Fibroblast of skin of back (primary cell): Measurements from ENCODE around the gene BMP5. TPM values are rescaled to one million over a fixed set of nuclear protein-coding genes. Genes with fewer than 3 reads are reported as not detected.
"Not testable (repeated sequence)": the region's sequence is repeated elsewhere in the genome, so short reads cannot be mapped to it uniquely, and the experiment has no call there.

ENCODE experiments used
- DNase-seq: peaks from one replicate; pipeline ENCODE4 v3.0.0-alpha.2; 2013
- polyA plus RNA-seq, 2 experiments: library from polyadenylated mRNA; unstranded; fragments of 120-200 nt; gene quantifications; one replicate each; pipeline ENCODE4 v1.2.1, GENCODE V29; 2013; ENCODE audit not compliant: insufficient read length in 2 of 2

The BMP5 gene
- polyA plus RNA-seq (2013, experiment 1 of 2; ENCODE audit: insufficient read length): 0.02 TPM
- polyA plus RNA-seq (2013, experiment 2 of 2; ENCODE audit: insufficient read length): 0.10 TPM

DNA sequence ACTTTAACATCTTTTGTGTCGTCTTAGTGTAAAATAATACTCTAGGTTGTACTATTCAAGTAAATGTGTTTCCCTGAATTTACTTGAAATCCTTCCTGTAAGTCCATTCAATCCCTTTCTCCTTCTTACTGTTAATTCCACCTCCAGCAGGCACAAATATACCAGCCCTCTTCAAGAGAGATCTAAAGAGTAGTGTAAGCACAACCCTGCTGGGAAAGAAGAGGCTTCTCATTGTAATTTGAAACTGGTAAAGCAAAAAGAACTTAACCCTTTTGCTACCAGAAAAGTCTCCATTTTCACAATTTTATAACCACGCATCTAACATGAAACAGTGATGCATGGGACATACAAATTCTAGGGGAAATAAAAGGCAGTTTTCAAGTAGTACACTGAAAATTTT lies at the start of gene BMP5:
BMP5 (minus strand) TSS at position 191 of the 400 bp plus-strand sequence. CDS start 725 bp downstream, outside the sequence.
- DNase-seq: no peak

DNA sequence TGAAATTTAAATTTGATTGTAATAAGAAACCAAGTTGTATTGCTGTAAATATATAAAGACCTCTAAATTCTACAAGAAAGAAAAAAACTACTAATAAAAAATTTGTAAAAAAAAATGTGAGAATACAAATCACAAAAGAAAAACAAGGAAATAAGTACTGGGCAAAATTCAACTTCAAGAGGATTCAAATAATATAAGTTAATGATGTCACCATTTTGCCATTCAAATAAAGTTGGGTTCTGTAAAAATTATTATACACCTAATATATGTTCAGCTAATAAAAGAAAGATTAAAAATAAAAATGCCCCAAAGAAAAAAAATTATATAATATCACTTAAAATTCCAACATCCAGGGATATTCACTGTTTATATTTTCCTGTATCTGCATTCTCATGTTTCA lies 47.0 kb upstream of the BMP5 start:
- no peak for DNase-seq

DNA sequence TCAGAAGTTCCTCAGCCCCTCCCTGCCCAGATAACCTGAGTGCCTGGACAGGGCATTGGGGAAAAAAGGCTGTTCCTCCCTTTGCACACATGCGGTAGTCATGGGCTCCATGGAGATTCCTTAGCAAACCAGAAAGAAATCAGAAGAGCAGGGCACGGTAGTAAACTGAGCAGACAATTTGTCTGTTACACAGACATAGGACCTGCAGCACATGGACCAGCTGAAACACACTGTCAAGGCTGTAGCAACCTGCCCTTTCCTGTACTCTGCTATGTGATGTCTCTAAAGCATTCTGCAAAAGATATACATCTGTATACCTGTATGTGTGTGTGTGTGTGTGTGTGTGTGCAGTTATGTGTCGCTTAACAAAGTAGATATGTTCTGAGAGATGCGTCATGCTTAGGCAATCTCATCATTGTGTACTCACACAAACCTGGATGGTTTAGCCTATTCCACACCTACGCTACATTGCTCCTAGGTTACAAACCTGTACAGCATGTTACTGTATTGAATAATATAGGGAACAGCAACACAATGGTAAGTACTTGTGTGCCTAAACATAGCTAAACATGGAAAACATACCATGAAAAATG lies 44.4 kb upstream of the BMP5 start:
- no peak for DNase-seq

DNA sequence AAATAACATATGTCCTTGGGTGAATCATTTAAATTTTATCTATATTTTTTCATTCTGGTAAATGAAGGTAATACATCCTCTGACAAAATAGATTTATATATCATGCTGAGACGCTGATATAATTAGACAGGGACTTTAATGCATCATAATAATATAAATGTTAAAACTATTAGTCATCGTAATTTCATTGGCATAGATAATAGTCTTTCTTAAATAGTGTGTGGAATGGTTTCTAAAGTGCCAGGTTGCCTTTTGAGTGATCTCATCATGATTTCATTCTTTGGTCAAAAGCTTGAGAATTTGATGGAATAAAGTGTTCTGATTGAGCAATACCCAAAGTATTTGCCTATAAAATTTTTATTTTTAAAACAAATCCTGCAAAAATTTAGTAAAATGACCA lies 43.2 kb upstream of the BMP5 start:
- peak; percentile 51 for DNase-seq

DNA sequence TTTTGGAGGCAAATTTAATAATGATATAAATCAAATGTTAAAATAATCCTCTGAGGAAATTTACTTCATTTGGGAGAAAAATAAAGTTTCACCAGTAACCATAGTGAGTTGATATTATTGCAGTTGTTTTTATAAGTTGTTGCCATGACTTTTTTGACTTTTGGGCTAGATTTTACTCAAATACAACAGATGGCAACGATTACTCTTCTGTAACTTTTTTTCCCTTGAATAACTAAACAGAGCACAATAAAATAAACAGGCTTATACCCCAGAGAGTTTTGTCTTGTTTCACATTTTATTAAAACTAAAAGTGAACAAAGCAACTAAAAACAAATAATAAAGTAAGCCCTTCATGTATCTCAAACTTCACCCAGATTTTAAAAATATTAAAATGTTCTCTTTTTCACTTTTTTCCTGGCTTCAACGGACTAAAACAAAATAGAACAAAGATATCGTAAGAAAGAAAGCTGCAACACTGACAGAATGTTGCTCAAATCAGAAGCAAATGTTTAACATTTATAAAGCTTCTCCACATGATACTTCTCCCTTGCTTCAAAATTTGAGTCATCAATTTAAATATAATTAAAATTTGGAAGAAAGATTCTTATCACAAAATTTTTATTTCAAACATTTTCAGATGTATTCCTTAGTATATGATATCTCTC lies 42.5 kb upstream of the BMP5 start:
- no peak for DNase-seq

DNA sequence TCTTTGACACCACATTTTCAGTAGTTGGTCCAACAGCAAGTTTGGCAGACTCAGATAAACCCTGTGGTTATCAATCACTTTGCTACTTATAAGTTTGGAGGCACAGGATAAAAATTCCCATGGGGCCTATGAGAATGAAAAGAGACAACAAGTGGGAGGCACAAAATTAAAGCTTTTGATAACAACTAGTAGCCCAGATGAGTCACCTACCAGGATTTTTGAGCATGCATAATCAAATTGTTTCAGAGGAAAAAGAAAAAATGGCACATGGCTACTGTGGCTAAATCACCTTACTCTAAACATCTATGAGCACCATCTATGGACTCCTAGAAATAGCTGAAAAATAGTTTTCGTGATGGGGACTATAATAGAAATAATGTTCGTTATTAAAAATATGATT lies 40.8 kb upstream of the BMP5 start:
- peak; percentile 56 for DNase-seq

DNA sequence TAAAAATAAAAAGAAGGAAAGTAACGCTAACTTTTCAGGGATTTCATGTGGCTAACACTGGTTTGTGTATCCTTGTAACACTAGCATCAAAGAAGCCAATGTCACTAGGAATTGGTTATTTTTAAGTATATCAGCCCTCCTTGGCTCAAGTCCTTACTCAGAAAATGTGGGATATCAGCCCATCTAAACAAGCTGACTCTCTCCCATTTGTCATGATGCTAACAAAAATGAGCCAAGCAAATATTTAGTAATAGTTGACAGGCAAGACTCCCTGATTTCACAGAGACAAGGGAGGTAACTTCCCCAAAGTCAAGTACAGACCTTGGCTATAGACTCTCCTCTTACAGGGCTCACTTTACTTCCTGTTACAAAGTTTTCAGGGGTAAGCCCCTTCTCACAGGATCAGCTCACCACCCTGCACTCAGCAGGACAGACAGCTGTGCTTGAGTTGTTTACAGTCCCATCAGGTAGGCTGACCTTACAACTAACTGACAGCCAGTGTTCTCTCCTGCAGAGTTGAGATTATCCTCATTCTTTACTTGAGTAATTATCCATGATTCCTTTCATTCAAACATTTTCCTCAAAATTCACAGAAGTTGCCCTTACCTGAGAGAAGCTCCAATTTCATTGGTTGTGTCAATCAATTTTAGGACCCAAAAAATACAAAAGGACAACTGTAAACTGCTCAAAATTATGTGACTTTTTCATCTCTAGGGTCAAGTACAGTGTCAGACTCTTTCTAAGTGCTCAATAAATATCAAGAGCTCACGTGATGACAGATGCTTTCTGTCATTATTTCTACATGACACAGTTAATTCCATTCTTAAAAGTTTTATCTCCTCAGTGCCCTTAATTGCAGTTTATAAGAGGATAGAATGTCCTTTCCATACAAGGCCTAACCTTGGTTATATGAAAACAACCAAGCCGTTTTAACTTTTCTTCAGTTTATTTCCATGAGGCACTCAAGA lies 38.1 kb upstream of the BMP5 start:
- peak; percentile 6 for DNase-seq

DNA sequence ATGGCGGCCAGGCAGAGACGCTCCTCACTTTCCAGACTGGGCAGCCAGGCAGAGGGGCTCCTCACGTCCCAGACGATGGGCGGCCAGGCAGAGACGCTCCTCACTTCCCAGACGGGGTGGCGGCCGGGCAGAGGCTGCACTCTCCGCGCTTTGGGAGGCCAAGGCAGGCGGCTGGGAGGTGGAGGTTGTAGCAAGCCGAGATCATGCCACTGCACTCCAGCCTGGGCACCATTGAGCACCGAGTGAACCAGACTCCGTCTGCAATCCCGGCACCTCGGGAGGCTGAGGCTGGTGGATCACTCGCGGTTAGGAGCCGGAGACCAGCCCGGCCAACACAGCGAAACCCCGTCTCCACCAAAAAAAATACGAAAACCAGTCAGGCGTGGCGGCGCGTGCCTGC lies 35.1 kb upstream of the BMP5 start:
- DNase-seq: not testable (repeated sequence)

DNA sequence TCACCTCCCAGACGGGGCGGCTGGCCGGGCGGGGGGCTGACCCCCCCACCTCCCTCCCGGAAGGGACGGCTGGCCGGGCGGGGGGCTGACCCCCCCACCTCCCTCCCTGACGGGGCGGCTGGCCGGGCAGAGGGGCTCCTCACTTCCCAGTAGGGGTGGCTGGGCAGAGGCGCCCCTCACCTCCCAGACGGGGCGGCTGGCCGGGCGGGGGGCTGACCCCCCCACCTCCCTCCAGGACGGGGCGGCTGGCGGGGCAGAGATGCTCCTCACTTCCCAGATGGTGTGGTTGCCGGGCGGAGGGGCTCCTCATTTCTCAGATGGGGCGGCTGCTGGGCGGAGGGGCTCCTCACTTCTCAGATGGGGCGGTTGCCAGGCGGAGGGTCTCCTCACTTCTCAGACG lies 34.5 kb upstream of the BMP5 start:
- DNase-seq: not testable (repeated sequence)

DNA sequence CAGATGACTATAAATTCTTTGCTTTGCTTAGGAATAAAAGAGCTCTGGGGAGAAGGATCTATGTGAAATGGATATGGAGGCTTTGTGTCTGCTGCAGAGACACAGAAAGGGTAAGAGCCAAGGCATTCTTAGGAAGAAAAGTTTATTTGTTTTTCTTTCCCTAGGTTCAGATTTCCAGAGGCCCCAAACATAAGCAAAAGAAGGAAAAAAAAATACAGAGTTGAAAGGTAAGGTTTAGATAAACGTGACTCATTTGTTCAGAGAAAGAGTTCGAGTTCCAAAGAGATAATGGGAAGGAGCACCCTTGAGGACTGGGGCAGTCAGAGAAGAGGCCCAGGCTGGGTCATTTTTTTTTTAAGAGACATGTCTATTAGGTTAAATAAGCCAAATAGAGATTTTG lies 27.4 kb upstream of the BMP5 start:
- no peak for DNase-seq

DNA sequence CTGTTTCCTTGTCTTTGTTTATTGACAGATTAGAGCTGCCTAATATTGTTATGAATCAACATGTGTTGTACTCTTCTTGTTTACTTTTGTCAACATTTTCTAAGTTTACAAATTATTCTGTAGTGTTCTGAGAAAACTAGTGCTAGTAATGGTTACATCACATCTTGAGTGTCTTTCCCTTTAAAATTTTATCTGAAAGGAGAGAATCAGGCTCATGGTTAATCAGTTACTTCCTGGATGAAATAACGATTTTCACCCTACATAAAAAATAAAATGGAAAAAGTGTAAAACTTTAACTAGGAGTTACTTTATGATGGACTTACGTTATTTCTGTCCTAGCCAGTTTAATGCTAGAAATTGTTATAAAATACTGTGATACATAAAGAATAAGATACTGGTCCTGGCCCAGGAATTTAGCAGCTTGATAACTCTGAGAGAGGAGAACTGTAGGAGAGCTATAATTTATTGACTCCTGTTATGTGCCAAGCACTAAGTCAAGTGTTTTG lies 26.4 kb upstream of the BMP5 start:
- no peak for DNase-seq

DNA sequence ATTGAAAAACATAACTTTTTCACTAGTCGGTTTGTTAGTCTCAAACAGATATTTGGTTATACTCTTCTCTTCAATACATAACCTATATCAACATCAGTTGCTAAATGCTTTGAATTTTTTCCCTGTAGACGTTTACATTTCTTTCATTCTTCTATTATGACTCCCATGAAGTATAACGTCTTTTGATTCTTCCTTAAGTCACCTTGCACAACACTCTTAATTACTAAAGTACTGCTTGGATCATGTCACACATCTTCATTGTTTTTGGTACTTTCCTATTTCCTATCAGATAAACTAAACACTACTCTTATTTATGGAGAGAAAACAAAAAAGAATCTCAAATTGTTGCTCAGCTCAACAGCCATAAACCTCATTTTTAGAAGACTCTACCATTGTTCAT lies 23.0 kb upstream of the BMP5 start:
- DNase-seq: peak; percentile 41

DNA sequence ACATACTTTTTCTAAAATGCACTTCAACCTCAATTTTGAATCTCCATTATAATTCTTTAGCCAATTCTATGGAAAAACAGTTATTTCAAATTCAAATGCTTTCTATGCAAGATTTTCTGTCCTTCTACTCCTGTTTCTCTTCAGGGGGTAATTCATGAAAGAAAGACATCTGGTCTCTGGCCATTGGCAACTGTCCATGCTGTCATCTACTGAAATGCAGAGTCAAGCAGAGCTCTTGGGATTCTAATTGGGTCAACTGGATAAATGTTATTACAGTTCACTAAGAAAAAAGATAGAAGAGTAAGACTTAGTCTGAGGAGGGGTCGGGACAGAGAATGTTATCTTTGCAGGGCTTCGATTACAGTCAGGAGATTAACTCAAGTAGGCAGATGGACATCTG lies 22.0 kb upstream of the BMP5 start:
- DNase-seq: no peak

DNA sequence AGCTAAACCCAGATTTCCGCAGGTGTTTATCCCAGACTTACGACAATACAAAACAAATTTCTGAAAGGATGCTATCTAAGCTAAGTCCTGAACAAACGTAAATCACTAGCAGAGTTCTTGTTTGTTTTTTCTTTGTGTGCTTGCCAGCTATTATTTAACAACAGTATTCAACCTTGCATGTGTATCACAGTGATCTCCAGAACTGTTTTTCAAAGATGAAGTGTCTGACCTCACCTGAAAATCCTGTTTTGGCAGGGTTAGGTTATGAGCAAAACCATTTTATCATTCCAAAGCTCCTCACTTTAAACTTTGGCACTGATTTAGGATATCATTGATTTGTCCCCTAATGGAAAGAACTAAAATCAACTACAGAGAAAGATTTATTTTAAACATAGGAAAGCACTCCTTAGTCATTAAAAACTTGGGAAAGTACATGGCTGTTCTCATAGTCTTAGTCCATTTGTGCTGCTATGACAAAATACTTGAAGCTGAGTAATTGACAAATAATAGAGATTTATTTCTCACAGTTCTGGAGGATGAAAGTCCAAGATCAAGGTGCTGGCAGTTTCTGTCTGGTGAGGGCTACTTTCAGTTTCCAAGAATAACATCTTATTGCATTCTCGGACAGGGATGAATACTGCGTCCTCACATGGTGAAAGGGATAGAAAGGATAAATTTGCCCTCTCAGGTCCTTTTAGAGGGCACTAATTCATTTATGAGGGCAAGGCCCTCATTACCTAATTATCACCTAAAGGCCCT lies 20.8 kb upstream of the BMP5 start:
- no peak for DNase-seq

DNA sequence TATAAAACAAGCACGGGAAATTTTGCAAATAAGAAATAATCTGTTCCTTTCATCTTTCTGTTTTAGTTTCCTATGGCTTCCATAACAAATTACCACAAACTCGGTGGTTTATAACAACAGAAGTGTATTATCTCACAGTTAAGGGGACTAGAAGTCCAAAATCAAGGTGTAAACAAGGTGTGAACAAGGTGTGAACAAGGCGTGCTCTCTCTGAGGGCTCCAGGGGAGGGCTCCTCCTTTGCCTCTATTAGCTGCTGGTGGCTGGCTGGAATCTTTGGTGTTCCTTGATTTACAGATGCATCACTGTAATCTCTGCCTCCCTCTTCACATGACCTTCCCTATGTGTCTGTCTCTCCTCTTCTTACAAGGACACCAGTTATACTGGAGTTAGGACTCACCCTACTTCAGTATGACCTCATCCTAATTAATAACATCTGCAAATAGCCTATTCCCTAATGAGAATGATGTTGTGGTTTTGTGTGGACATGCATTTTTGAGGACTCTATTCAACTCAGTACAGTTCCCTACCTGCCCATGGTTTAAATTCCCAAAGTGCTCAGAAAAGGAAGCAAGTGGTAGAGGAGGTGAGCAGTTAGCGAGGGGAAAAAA lies 17.5 kb upstream of the BMP5 start:
- no peak for DNase-seq

DNA sequence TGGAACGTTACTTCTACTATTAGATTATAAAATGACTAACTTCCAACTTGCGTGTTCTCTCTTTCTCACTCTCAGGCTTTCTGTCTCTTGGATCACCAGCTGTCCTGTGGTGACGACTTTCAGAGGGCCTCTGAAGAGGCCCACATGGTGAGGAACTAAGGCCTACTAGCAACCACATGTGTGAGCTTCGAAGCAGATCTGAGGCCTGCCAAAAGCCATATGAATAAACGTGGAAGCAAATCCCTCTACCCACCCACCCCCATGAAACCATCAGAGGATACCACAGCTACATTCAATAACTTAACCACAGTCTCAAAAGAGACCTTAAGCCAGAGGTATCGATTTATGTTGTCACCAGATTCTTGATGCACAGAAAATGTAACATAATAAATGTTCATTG lies 13.5 kb upstream of the BMP5 start:
- DNase-seq: no peak

DNA sequence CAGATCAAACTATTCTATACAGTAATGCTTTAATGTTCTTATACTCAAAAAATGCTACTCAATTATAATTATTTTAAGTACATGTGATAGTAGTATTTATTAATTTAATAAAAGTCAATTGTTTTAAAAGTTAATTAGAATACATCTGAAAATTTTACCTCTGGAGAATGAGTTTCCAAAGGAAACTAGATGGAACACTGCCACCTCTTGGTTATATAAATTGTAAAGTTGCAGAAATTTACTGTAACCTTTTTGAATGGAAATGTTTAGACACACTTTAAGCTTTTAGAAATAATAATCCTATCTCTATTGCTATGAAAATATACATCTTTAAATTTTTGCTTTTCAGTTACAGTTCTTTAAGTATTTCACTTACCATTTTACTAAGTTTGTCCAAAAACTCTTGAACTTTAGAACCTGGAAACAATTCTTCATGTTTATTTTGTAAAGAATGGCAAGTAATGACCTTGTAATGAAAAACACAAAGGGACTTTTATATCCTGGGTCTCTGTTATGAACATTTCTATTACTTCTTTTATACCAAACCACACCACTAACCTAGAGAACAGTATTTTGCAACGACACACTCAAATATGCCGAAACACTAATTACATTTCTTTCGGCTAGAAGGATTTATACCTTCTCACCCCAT lies 10.9 kb upstream of the BMP5 start:
- DNase-seq: no peak

DNA sequence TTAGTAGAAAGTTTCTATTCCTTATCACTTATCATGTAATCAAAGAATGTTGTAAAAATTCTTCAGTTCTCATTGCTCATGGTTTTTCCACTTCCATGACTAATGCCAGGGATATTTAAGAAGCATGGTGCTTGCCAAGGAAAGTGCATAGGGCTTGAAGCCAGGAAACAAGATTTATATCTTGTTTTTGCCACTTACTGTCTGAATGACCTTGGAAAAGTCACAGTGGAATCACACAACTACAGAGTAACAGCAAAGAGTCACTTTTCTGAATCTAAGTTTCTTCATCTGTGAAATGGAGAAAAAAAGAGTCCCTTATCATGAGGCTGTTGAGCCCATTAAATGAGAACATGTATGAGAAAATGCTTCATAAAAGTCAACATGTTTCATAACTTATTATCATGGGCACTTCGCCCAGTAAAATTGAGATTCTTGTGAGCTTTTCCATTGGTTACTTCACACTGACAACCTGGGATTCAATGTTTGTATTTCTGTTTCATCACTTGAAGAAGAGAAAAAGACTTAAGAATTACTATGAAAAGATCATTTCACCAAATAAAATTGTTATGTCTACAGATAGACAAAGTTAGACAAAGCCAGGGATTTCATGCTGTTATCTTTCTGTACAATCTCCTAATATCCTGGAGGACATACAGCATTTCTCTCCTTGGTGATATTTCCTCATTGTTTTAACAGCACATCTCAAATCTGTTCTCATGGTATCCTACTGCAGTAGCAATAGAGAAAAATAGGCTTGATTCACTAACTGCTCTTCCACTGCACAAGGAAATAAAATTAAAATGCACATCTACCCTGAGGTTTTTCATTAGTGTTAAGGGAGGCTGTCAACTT lies 7.6 kb upstream of the BMP5 start:
- DNase-seq: peak; percentile 82

DNA sequence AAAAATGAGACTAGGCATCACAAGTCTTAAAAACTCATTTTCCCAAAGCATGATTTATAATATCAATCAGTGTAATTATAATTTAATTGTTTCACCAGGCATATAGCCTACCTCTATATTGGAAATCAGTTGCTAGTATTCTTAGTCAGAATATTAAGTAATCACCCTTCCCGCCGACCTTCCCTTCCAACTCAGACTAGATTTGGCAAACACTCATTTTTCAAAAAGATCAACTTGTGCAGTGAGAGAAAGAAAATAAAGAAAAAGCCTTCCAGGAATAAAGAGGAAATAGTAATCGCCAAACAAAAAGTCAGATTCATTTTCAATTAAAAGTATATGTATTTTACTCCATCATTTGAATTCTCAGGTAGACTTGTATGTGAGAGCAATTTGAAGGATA lies 1.9 kb upstream of the BMP5 start:
- DNase-seq: no peak

DNA sequence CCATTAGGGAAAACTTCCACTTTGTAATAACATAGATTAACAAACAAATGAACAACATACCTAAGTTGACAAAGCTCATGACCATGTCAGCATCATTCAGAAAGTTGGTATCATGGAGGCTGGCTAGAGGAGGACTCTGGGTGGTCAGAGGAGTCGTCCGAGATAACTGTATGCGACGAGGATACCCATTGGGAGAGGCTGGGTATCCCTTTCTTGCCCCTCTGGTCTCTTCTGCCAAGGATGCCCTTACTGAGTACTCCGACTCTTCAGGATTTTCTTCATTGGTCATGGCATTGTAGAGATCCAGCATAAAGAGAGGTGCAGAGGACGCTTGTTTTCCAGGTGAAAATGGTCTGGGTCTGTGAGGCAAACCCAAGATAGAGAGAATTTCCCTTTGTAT lies 1.1 kb downstream of the BMP5 start:
- no peak for DNase-seq
